Activated CD4-positive, alpha-beta memory T cell treated with anti-CD3 and anti-CD28 coated beads, Interleukin-2, amount 10 ng/mL, durations not matched to agents 7 days and 5 days (primary cell): ENCODE data around the gene MAP3K14. TPM values are rescaled to one million over a fixed set of nuclear protein-coding genes. Genes with fewer than 3 reads are reported as not detected.

Experiments used
- CTCF ChIA-PET: fragments of 350-600 bp; sonication (Branson Sonifier 250); formaldehyde crosslinking; loops from one replicate; lab custom pipeline; 2021; ENCODE audit warnings: antibody characterized with exemption, inconsistent platforms; lab: Charles Lee
- POLR2A ChIA-PET: fragments of 350-600 bp; sonication (Branson Sonifier 250); formaldehyde crosslinking; loops from one replicate; lab custom pipeline; 2021; ENCODE audit warnings: antibody characterized with exemption; lab: Charles Lee
- DNase-seq: peaks from one replicate; pipeline ENCODE4 v3.0.0-alpha.2; 2020
- H3K27ac Mint-ChIP-seq: one replicate; pipeline ENCODE4 v1.8.0; 2021; ENCODE audit warnings: mild to moderate bottlenecking, mixed read lengths
- H3K27me3 Mint-ChIP-seq: one replicate; pipeline ENCODE4 v1.8.0; 2021; ENCODE audit warnings: mixed read lengths
- H3K36me3 Mint-ChIP-seq: one replicate; pipeline ENCODE4 v1.8.0; 2021; ENCODE audit warnings: low read depth, mixed read lengths
- H3K4me1 Mint-ChIP-seq: one replicate; pipeline ENCODE4 v1.8.0; 2021; ENCODE audit warnings: mixed read lengths
- H3K4me3 Mint-ChIP-seq: one replicate; pipeline ENCODE4 v1.8.0; 2021; ENCODE audit warnings: mild to moderate bottlenecking, mixed read lengths
- H3K9me3 Mint-ChIP-seq: one replicate; pipeline ENCODE4 v1.8.0; 2021; ENCODE audit warnings: mixed read lengths
- total RNA-seq, 2 experiments: library from RNA; stranded (reverse); gene quantifications; one replicate each; pipeline ENCODE4 v1.2.3, GENCODE V29; 2021

Gene MAP3K14
- total RNA-seq, 2 experiments from 2014 or later: 28.7 to 30.6 TPM

- Mint-ChIP-seq H3K36me3 (peaks cover 51% of the 10 kb centered on the region), H3K27ac (no peak overlapping the region), H3K4me1 (peaks cover 19% of the 10 kb centered on the region), H3K9me3 (no peaks in the 10 kb centered on the region), H3K27me3 (no peaks in the 10 kb centered on the region), H3K4me3 (no peak overlapping the region)
- no peak for DNase-seq
- CTCF ChIA-PET: interaction anchor here (1.2 kb wide), 1 partner anchor 10 kb away, joined by 3 read pairs; no protein-coding TSS in a partner anchor
- POLR2A ChIA-PET: interaction anchor here (1.3 to 2.9 kb wide), 4 partner anchors 17 to 46 kb away, joined by 3 to 10 read pairs (median 4); no protein-coding TSS in a partner anchor
Observed at GRCh38 chr17:45264988-45265387, 51.8 kb downstream of the MAP3K14 start.

- CTCF ChIA-PET: interaction anchor here (2.8 kb wide), 1 partner anchor 13 kb away, joined by 11 read pairs; no protein-coding TSS in a partner anchor
- no peak overlapping the region for H3K27ac Mint-ChIP-seq
- H3K27me3 Mint-ChIP-seq: no peaks in the 10 kb centered on the region
- no peaks in the 10 kb centered on the region for H3K9me3 Mint-ChIP-seq
- H3K36me3 Mint-ChIP-seq: peaks cover 46% of the 10 kb centered on the region
- DNase-seq: no peak
- POLR2A ChIA-PET: interaction anchor here (1.3 to 1.6 kb wide), 3 partner anchors 38 to 45 kb away, joined by 3 to 4 read pairs (median 3); partner anchors contain the start of gene FMNL1
- peaks cover 19% of the 10 kb centered on the region for H3K4me1 Mint-ChIP-seq
- H3K4me3 Mint-ChIP-seq: no peak overlapping the region
Observed at GRCh38 chr17:45264430-45264829, 52.4 kb downstream of the MAP3K14 start.

- Mint-ChIP-seq H3K27me3 (no peaks in the 10 kb centered on the region), H3K36me3 (peaks cover 37% of the 10 kb centered on the region), H3K4me3 (no peak overlapping the region), H3K27ac (no peak overlapping the region), H3K9me3 (no peaks in the 10 kb centered on the region), H3K4me1 (peaks cover 19% of the 10 kb centered on the region)
- DNase-seq: no peak
- POLR2A ChIA-PET: interaction anchor here (1.0 to 3.5 kb wide), 5 partner anchors 14 to 115 kb away, joined by 3 to 19 read pairs (median 3); partner anchors contain the start of genes FMNL1, HEXIM1 and MAP3K14
- CTCF ChIA-PET: interaction anchor here (1.3 to 2.8 kb wide), 3 partner anchors 14 to 44 kb away, joined by 4 to 11 read pairs (median 6); no protein-coding TSS in a partner anchor
Observed at GRCh38 chr17:45263477-45263860, 53.4 kb downstream of the MAP3K14 start.

GRCh38 chr17:45262516-45263476, 54.0 kb downstream of the MAP3K14 start:
- H3K27me3 Mint-ChIP-seq: no peaks in the 10 kb centered on the region
- peak overlapping the region; percentile 70 for H3K4me3 Mint-ChIP-seq
- no peaks in the 10 kb centered on the region for H3K9me3 Mint-ChIP-seq
- H3K4me1 Mint-ChIP-seq: peaks cover 19% of the 10 kb centered on the region
- peaks cover 32% of the 10 kb centered on the region for H3K36me3 Mint-ChIP-seq
- DNase-seq: no peak
- peak overlapping the region; percentile 61 for H3K27ac Mint-ChIP-seq
- CTCF ChIA-PET: interaction anchor here (1.0 to 2.8 kb wide), 4 partner anchors 15 to 44 kb away, joined by 3 to 11 read pairs (median 5); no protein-coding TSS in a partner anchor
- POLR2A ChIA-PET: interaction anchor here (0.6 to 3.5 kb wide), 6 partner anchors 14 to 114 kb away, joined by 3 to 19 read pairs (median 4); partner anchors contain the start of genes FMNL1, HEXIM1 and MAP3K14

GRCh38 chr17:45261577-45262515, 55.0 kb downstream of the MAP3K14 start, which contains the start of gene SPATA32:
Gene SPATA32 (minus strand): TSS chr17:45262094. CDS start chr17:45262016, 78 bp downstream.
- Mint-ChIP-seq H3K9me3 (no peaks in the 10 kb centered on the region), H3K36me3 (peaks cover 23% of the 10 kb centered on the region), H3K27ac (peak within 1 kb of the TSS; percentile 61), H3K4me3 (peak within 1 kb of the TSS; percentile 70), H3K27me3 (no peaks in the 10 kb centered on the region), H3K4me1 (peaks cover 22% of the 10 kb centered on the region)
- POLR2A ChIA-PET: interaction anchor here (0.6 to 27.5 kb wide), 4 partner anchors 13 to 54 kb away, joined by 4 to 528 read pairs (median 16); partner anchors contain the start of genes FMNL1 and MAP3K14
- CTCF ChIA-PET: interaction anchor here (1.0 to 2.8 kb wide), 4 partner anchors 14 to 43 kb away, joined by 3 to 11 read pairs (median 6); no protein-coding TSS in a partner anchor
- peak; percentile 75 for DNase-seq

GRCh38 chr17:45260204-45260783, 56.5 kb downstream of the MAP3K14 start:
- ChIA-PET POLR2A (interaction anchor here (0.9 to 27.5 kb wide), 3 partner anchors 9 to 35 kb away, joined by 3 to 528 read pairs (median 19); partner anchors contain the start of gene FMNL1), CTCF (interaction anchor here (1.5 kb wide), 1 partner anchor 42 kb away, joined by 6 read pairs; no protein-coding TSS in a partner anchor)
- peaks cover 28% of the 10 kb centered on the region for H3K4me1 Mint-ChIP-seq
- H3K9me3 Mint-ChIP-seq: no peaks in the 10 kb centered on the region
- peaks cover 15% of the 10 kb centered on the region for H3K36me3 Mint-ChIP-seq
- no peak overlapping the region for H3K27ac Mint-ChIP-seq
- no peak for DNase-seq
- no peaks in the 10 kb centered on the region for H3K27me3 Mint-ChIP-seq
- no peak overlapping the region for H3K4me3 Mint-ChIP-seq

GRCh38 chr17:45258981-45259380, 57.8 kb downstream of the MAP3K14 start:
- no peak for DNase-seq
- no peaks in the 10 kb centered on the region for H3K9me3 Mint-ChIP-seq
- H3K27me3 Mint-ChIP-seq: no peaks in the 10 kb centered on the region
- H3K4me3 Mint-ChIP-seq: no peak overlapping the region
- POLR2A ChIA-PET: interaction anchor here (1.0 to 27.5 kb wide), 5 partner anchors 8 to 111 kb away, joined by 3 to 528 read pairs (median 3); partner anchors contain the start of genes FMNL1 and HEXIM1
- H3K27ac Mint-ChIP-seq: no peak overlapping the region
- CTCF ChIA-PET: interaction anchor here (0.9 to 1.5 kb wide), 4 partner anchors 11 to 126 kb away, joined by 5 to 8 read pairs (median 6); no protein-coding TSS in a partner anchor
- peaks cover 30% of the 10 kb centered on the region for H3K4me1 Mint-ChIP-seq
- H3K36me3 Mint-ChIP-seq: peaks cover 8% of the 10 kb centered on the region

- H3K4me3 Mint-ChIP-seq: no peak overlapping the region
- H3K27ac Mint-ChIP-seq: no peak overlapping the region
- peaks cover 30% of the 10 kb centered on the region for H3K4me1 Mint-ChIP-seq
- ChIA-PET POLR2A (interaction anchor here (1.2 to 27.5 kb wide), 3 partner anchors 8 to 60 kb away, joined by 3 to 528 read pairs (median 15); partner anchors contain the start of genes FMNL1 and MAP3K14), CTCF (interaction anchor here (1.1 to 4.3 kb wide), 4 partner anchors 10 to 122 kb away, joined by 4 to 18 read pairs (median 8); partner anchors contain the start of gene ACBD4)
- no peaks in the 10 kb centered on the region for H3K27me3 Mint-ChIP-seq
- H3K36me3 Mint-ChIP-seq: no peaks in the 10 kb centered on the region
- H3K9me3 Mint-ChIP-seq: no peaks in the 10 kb centered on the region
- no peak for DNase-seq
Observed at GRCh38 chr17:45257115-45257514, 59.7 kb downstream of the MAP3K14 start.

GRCh38 chr17:45256114-45256966, 60.5 kb downstream of the MAP3K14 start:
- H3K27me3 Mint-ChIP-seq: no peaks in the 10 kb centered on the region
- DNase-seq: no peak
- no peak overlapping the region for H3K27ac Mint-ChIP-seq
- CTCF ChIA-PET: interaction anchor here (0.9 to 4.3 kb wide), 5 partner anchors 9 to 121 kb away, joined by 3 to 18 read pairs (median 7); partner anchors contain the start of gene ACBD4
- POLR2A ChIA-PET: interaction anchor here (0.6 to 27.5 kb wide), 4 partner anchors 8 to 59 kb away, joined by 3 to 528 read pairs (median 10); partner anchors contain the start of gene FMNL1
- peaks cover 29% of the 10 kb centered on the region for H3K4me1 Mint-ChIP-seq
- H3K4me3 Mint-ChIP-seq: no peak overlapping the region
- H3K9me3 Mint-ChIP-seq: no peaks in the 10 kb centered on the region
- H3K36me3 Mint-ChIP-seq: no peaks in the 10 kb centered on the region

- CTCF ChIA-PET: interaction anchor here (0.6 to 4.3 kb wide), 5 partner anchors 8 to 120 kb away, joined by 3 to 18 read pairs (median 7); partner anchors contain the start of gene ACBD4
- POLR2A ChIA-PET: interaction anchor here (0.7 to 27.5 kb wide), 4 partner anchors 12 to 30 kb away, joined by 3 to 528 read pairs (median 4); partner anchors contain the start of gene FMNL1
- no peak overlapping the region for H3K27ac Mint-ChIP-seq
- no peaks in the 10 kb centered on the region for H3K27me3 Mint-ChIP-seq
- H3K9me3 Mint-ChIP-seq: no peaks in the 10 kb centered on the region
- H3K4me1 Mint-ChIP-seq: peaks cover 26% of the 10 kb centered on the region
- no peak overlapping the region for H3K4me3 Mint-ChIP-seq
- no peak for DNase-seq
- peaks cover 2% of the 10 kb centered on the region for H3K36me3 Mint-ChIP-seq
Observed at GRCh38 chr17:45255358-45255757, 61.5 kb downstream of the MAP3K14 start.
